GM18858 (cell line): ENCODE results near the gene UROD.
"Not testable (repeated sequence)": the region's sequence is repeated elsewhere in the genome, so short reads cannot be mapped to it uniquely, and the experiment has no call there.

Experiments
- ATAC-seq: cut with Tn5 transposase; IDR thresholded peaks from one replicate; pipeline ENCODE4 v1.9.1; 2021; ENCODE audit not compliant: unreplicated experiment

Gene UROD

DNA sequence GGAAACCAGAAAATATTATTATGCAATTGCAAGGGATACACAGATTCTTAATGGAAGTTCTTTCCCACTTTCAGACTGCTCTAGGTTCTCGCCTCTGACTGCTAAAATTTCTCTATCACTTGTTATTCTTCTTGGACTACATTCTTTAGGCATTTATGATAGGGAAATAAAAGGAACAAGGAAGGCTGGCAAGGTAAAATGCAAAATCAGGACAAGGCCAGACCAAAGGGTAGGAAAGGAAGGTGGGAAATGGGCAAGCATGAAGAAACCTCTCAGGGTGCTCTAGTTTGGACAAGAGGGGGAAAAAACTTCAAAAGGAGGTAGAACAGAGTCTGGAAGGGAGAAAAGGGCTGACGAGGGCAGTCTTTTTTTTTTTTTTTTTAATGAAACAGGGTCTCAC, 26.2 kb downstream of the UROD start:
- ATAC-seq = no peak

DNA sequence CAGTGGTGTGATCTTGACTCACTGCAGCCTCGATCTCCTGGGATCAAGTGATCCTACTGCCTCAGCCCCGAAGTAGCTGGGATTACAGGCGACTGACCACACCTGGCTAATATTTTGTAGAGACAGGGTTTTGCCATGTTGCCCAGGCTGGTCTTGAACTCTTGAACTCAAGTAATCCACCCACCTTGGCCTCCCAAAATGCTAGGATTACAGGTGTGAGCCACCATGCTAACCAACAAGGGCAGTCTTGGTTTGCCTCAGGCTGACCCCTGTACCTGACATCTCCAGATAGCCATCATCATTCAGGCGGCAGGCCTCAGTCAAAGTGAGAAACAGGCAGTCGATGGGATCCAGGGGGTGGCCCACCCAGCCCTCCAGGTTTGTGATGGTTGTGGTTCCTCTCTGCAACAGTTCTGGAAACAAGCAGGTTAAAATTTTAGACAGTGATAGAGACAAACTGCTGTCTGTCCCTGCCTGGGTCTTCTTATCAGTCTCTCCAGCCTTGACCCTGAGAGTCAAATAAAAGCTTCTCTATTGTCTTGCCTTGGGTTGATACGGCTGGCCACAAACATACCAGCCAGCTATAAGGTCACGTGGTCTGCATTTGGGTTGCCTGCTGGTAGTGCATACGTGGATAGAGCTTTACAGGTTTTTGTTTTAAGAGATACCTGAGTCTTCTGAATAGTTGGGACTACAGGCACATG, 26.8 kb downstream of the UROD start:
- no peak for ATAC-seq

DNA sequence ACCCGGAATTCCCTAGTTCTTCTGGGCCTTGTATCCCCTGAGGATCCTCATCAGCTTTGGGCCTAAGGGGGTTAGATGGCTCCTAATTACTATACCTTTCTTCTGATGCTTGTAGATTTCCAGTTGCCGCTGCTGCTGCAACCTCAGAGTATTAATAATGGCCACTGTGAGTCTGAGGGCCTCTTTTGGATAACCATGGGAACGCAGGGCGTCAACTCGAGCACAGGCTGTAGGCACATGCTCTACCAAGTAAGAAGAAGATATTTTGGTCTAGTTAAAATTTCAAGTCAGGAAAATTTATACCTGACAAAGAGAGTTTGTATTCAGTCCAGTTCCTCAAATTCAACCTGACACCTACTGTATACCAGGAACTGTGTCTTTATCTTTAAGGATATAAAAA, 28.2 kb downstream of the UROD start:
- ATAC-seq = no peak

DNA sequence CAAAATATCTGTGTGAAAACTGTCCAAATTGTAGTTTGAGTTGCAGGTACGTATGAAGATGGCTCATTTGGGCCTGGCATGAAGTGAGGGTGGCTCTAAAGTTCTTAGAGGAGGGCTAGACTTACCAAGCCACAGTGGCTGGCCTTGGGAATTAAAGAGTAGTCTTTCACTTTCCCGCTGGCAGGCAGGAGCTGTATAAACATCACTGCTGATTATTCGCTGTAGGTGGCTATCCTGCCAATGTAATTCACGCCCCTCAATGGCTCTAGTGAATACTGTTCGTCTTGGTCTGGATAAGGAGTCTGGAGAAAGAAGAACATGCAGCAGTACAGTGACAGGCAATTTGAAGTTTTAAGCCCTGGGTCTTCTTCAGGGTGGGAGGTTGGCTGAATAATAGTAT, 31.0 kb downstream of the UROD start:
- ATAC-seq = no peak

DNA sequence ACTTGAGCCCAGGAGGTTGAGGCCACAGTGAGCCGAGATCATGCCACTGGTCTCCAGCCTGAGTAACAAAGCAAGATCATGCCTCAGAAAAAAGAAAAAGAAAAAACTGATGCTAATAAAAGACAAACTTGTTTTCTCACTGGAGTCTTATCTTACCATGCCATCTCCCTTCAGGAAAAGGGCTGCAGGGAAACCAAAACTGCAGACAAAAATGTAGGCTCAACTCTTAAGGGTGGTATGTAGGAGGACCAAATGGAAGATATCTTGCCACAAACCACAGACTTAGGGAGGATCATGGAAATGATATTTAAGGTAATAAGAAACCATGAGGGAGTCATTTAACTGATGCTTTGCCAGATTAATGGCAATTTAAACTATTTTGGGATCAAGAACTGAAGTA, 32.9 kb downstream of the UROD start:
- no peak for ATAC-seq

DNA sequence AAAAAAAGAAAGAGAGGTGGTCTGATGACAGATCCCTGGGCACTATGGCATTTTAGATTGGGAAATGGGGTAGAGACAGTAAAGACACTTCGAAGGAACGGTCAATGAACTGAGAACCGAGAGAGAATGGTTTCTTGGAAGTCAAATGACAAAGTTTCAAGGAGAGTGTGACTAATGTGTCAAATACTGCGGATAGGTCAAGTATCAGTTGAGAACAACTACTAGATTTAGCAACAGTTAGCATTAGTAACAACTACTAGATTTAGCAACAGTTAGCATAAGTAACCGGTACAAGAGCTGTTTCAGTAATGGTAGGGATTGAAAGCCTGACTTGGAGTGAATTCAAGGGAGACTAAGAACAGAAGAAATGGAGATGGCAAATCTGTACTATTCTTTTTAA, 35.0 kb downstream of the UROD start:
- no peak for ATAC-seq

DNA sequence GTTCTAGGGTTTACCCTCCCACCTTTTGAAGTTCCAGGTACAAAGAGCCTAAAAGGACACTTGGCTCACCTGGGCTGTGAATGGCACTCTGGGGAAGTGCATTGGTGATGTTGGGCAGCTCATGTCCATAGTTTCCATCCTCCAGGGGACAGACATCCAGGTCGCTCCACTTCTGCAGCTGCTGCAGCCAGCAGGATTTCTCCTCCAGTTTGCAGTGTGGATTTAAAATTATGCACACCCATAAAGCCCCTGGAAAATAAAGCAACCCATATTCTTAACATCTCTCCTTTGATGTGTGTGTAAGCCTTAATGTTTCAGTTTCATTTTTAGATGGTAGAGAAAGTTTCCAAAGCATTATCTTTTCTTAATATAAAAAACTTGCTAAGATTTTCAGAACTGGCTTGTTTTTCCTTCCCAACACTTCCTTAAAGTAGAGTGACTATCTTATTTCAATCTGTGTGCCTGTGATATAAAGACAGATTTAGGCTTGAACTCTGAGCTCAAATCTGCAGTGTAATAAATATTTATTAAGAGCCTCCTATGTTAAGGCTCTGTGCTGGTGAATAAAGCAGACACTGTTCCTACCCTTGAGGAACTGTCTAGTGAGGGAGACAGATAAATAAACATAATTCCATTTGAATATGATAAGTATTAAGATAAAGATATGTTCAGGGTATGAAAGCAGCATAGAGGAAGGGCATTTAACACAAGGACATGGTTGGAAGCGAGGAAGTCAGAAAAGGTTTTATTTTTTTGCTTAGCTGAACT, 39.1 kb downstream of the UROD start:
- no peak for ATAC-seq

DNA sequence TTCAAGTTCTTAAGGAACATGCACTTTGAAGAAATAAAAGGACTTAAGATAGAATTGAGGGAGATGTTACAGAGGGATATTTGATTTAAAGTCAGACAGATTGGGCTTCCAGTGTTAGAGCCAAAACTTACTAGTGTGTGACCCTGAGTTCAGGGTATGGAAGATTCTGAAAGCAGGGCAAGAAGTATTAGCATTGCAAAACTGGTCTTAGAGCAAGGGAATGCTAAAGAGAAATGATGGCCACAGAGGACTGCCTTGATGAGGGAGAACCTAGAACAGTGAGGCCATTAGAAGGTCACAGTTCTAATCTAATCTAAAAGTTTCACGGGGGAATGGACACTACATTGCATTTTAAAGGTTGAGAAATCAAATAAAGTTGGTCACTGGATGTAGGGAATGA, 45.5 kb downstream of the UROD start:
- no peak for ATAC-seq

DNA sequence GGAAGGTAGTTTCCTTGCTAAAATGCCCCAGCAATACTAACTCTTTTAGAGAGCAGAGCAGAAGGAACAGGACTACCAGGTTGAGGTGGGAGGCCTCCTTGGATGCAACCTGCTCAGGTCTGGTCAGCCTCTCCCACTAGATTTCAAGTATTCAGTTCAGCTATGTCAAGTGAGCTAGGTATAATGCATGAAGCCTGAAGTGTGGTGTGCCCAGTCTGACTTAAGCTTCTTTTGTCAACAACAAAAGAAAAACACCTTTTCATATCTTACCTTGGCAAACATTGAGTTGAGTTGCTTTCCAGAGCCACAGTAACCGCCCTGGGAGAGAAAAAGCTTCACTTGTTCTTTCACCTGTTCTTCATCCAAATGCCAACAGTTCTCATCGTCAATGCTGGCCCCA, 47.8 kb downstream of the UROD start:
- ATAC-seq = no peak

DNA sequence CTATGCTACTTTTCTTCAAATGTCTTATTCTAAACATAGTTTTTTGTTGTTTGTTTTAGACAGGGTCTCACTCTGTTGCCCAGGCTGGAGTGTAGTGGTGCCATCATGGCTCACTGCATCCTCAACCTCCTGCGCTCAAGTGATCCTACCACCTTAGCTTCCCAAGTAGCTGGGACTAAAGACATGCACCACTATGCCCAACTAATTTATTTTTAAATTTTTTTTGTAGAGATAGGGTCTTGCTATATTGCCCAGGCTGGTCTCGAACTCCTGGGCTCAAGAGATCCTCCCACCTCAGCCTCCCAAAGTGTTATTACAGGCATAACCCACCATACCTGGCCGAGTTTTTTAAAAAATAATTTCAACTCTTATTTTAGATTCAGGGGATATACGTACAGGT, 50.4 kb downstream of the UROD start:
- ATAC-seq = not testable (repeated sequence)

DNA sequence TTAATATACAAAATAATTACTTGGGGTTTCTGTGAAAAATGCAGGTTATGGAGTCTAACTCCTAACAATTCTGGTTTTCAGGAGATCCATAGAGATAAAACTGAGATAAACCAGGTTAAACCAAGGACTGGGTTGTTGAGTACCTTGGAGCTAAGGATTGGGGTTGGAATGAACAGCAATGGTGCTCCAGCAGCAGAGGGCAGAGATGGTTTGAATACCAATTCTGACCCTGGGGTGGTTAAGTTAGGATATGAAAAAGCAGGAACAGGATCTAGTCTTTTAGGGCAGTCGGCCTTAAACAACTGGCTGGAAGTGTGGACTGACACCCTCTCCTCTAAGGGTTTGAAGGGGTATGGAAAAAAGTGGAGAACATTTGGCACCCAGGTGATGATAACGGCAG, 53.0 kb downstream of the UROD start:
- no peak for ATAC-seq
